A549 (cell line): ENCODE measurements around the gene CELF4. TPM values are rescaled to one million over a fixed set of nuclear protein-coding genes. Genes with fewer than 3 reads are reported as not detected.

Source experiments
- ATAC-seq, 2 experiments: fragments of 200-7000 bp in 1 of 2; fragments of >200 bp in 1 of 2; cut with Nextera tagmentation in 1 of 2; cut with Tn5 transposase in 1 of 2; 3 replicates each; pipeline versions ENCODE4 v1.8.0 to v1.9.1; 2018 to 2020; ENCODE audit warnings: mild to moderate bottlenecking in 1 of 2, moderate library complexity in 1 of 2
- CTCF ChIA-PET: fragments of 300-600 bp; sonication (Branson Sonifier 250); formaldehyde crosslinking; extraction: SDS; loops from one replicate; lab custom pipeline; 2021; ENCODE audit warnings: antibody characterized with exemption, inconsistent platforms; lab: Yijun Ruan, JAX
- POLR2A ChIA-PET: fragments of 350-600 bp; formaldehyde crosslinking; extraction: SDS; loops from one replicate; lab custom pipeline; 2021; ENCODE audit warnings: antibody characterized with exemption, inconsistent platforms; lab: Yijun Ruan, JAX
- DNase-seq, 2 experiments: peaks; one replicate each; pipeline versions ENCODE4 v3.0.0 to v3.0.0-alpha.2; 2011 to 2016; ENCODE audit warnings: low read depth in 1 of 2, low spot score in 1 of 2
- FAIRE-seq: peaks from 2 replicates; lab custom pipeline; 2011; peaks lifted over from hg19 to GRCh38; lab: Jason Lieb, UNC
- H3K27ac ChIP-seq, 2 experiments: fragments of >200 bp; sonication (Bioruptor Twin); formaldehyde crosslinking; 3 replicates each; pipeline ENCODE4 v1.5.1; 2016 to 2017
- H3K4me1 ChIP-seq: fragments of >200 bp; sonication (Bioruptor Twin); formaldehyde crosslinking; 3 replicates; pipeline ENCODE4 v1.6.1; 2016
- H3K4me2 ChIP-seq: fragments of >200 bp; sonication (Bioruptor Twin); formaldehyde crosslinking; 3 replicates; pipeline ENCODE4 v1.6.1; 2016
- H3K4me3 ChIP-seq: fragments of >200 bp; sonication (Bioruptor Twin); formaldehyde crosslinking; 3 replicates; pipeline ENCODE4 v1.5.1; 2016
- H3K9me3 ChIP-seq: fragments of >200 bp; sonication (Bioruptor Twin); formaldehyde crosslinking; 3 replicates; pipeline ENCODE4 v1.6.1; 2016
- CBX8 ChIP-seq: fragments of 200-600 bp; sonication (generic); IDR thresholded peaks from 2 replicates; pipeline ENCODE4 v1.6.1; 2016
- CEBPB ChIP-seq, 2 experiments: fragments of >200 bp in 1 of 2; sonication (Bioruptor Twin) in 1 of 2; formaldehyde crosslinking in 1 of 2; IDR thresholded peaks; 2 replicates each; pipeline ENCODE4 v1.6.1; 2012 to 2016
- EHF ChIP-seq: fragments of 250-450 bp; sonication (Bioruptor Pico); IDR thresholded peaks from 2 replicates; pipeline ENCODE4 v1.5.0; 2020; ENCODE audit warnings: mild to moderate bottlenecking
- EHMT2 ChIP-seq: fragments of 200-600 bp; sonication (generic); IDR thresholded peaks from 2 replicates; pipeline ENCODE4 v1.6.1; 2016; ENCODE audit warnings: antibody characterized with exemption, low read depth, mild to moderate bottlenecking, moderate library complexity
- FOSL2 ChIP-seq, 2 experiments: fragments of 450-650 bp in 1 of 2; fragments of >200 bp in 1 of 2; sonication (Bioruptor Twin) in 1 of 2; formaldehyde crosslinking; IDR thresholded peaks; 2 replicates each; pipeline versions ENCODE4 v1.5.0 to v1.6.1; 2016 to 2020; ENCODE audit warnings: mild to moderate bottlenecking in 1 of 2, moderate library complexity in 1 of 2
- FOXS1 ChIP-seq: fragments of 250-450 bp; sonication (Bioruptor Pico); IDR thresholded peaks from 2 replicates; pipeline ENCODE4 v1.5.0; 2020; ENCODE audit warnings: mild to moderate bottlenecking, moderate library complexity
- GATA3 ChIP-seq: IDR thresholded peaks from 2 replicates; pipeline ENCODE4 v1.6.1; 2012; ENCODE audit warnings: borderline replicate concordance
- HMGXB4 ChIP-seq: fragments of 250-450 bp; sonication (Bioruptor Pico); IDR thresholded peaks from 2 replicates; pipeline ENCODE4 v1.5.0; 2021; ENCODE audit warnings: mild to moderate bottlenecking, moderate library complexity, borderline replicate concordance
- JUNB ChIP-seq: fragments of >200 bp; sonication (Bioruptor Twin); formaldehyde crosslinking; IDR thresholded peaks from 2 replicates; pipeline ENCODE4 v1.6.1; 2016
- KDM5A ChIP-seq: fragments of 200-600 bp; sonication (generic); IDR thresholded peaks from 2 replicates; pipeline ENCODE4 v1.6.1; 2016; ENCODE audit warnings: antibody characterized with exemption, mild to moderate bottlenecking
- MAX ChIP-seq: IDR thresholded peaks from 2 replicates; pipeline ENCODE4 v1.6.1; 2012
- MAZ ChIP-seq: fragments of 150-350 bp; IDR thresholded peaks from 2 replicates; pipeline ENCODE4 v1.6.1; 2014; ENCODE audit warnings: antibody characterized with exemption, low read depth, low read length, borderline replicate concordance
- MYC ChIP-seq: IDR thresholded peaks from 2 replicates; pipeline ENCODE4 v1.6.1; 2012; ENCODE audit warnings: mild to moderate bottlenecking, inconsistent platforms, low read length, improper control_type of control experiment, borderline replicate concordance
- NFE2L2 ChIP-seq: fragments of 150-350 bp; conservative IDR thresholded peaks from 2 replicates; pipeline ENCODE4 v1.6.1; 2014; ENCODE audit warnings: low read length
- POLR2A ChIP-seq: IDR thresholded peaks from 2 replicates; pipeline ENCODE4 v1.6.1; 2012; ENCODE audit warnings: mild to moderate bottlenecking, low read length
- RAD21 ChIP-seq, 2 experiments: fragments of >200 bp in 1 of 2; sonication (Bioruptor Twin) in 1 of 2; formaldehyde crosslinking in 1 of 2; IDR thresholded peaks in 1 of 2; conservative IDR thresholded peaks in 1 of 2; 2 replicates in 1 of 2; 3 replicates in 1 of 2; pipeline ENCODE4 v1.6.1; 2012 to 2018; ENCODE audit warnings: inconsistent platforms in 1 of 2
- RARB ChIP-seq: fragments of 250-450 bp; sonication (Bioruptor Pico); IDR thresholded peaks from 2 replicates; pipeline ENCODE4 v1.8.0; 2021; ENCODE audit warnings: mild to moderate bottlenecking, moderate library complexity
- RCOR1 ChIP-seq: fragments of 150-350 bp; IDR thresholded peaks from 2 replicates; pipeline ENCODE4 v1.6.1; 2014; ENCODE audit warnings: antibody characterized with exemption, low read length, low read depth
- SREBF2 ChIP-seq: fragments of 450-650 bp; IDR thresholded peaks from 2 replicates; pipeline ENCODE4 v1.6.1; 2014; ENCODE audit warnings: mild to moderate bottlenecking, moderate library complexity
- TFCP2L1 ChIP-seq: fragments of 250-450 bp; sonication (Bioruptor Pico); IDR thresholded peaks from 2 replicates; pipeline ENCODE4 v1.5.0; 2021; ENCODE audit warnings: mild to moderate bottlenecking
- WGBS: methylation state at CpG from one replicate; pipeline ENCODE4 v1.1.6; 2017; ENCODE audit errors: missing lambda C conversion rate; 5-methylcytosine and 5-hydroxymethylcytosine counted together
- polyA plus RNA-seq, 4 experiments: library from polyadenylated mRNA; depleted of rRNA in 3 of 4; stranded (reverse); fragments of >200 nt; fragmentation: RNase III in 1 of 4; extraction: RNeasy Plus Mini Kit Qiagen cat#74134 plus additional on column Dnase treatment in 1 of 4; gene quantifications; 2 replicates in 3 of 4; 3 replicates in 1 of 4; pipeline ENCODE4 v1.2.3, GENCODE V29; 2011 to 2017

Gene CELF4
- polyA plus RNA-seq, 2 of the 4 experiments (the other 2 are of a cell fraction), result 0.08 TPM; not detected in 1

GRCh38 chr18:37419866-37420265 lies 145.7 kb downstream of the CELF4 start:
- H3K9me3 ChIP-seq, result no peaks in the 10 kb centered on the region
- H3K4me1 ChIP-seq, result no peaks in the 10 kb centered on the region
- no peak for TF ChIP-seq SREBF2
- TF ChIP-seq FOSL2 (IDR thresholded peaks at IDR 0.05), result no peak
- TF ChIP-seq FOSL2 (CRISPR knock-in tag; IDR thresholded peaks at IDR 0.05), result no peak
- no peak for TF ChIP-seq CBX8
- no peak for TF ChIP-seq KDM5A
- TF ChIP-seq EHMT2, result no peak
- no peak for TF ChIP-seq RCOR1
- TF ChIP-seq RARB (CRISPR knock-in tag), result no peak
- no peak for TF ChIP-seq HMGXB4 (CRISPR knock-in tag)
- TF ChIP-seq CEBPB (IDR thresholded peaks at IDR 0.05), result no peak
- TF ChIP-seq RAD21 (conservative IDR thresholded peaks at IDR 0.05 in 1 of 2, IDR thresholded peaks at IDR 0.05 in 1 of 2), result no peak
- TF ChIP-seq FOXS1 (CRISPR knock-in tag), result no peak
- no peak for TF ChIP-seq MYC
- TF ChIP-seq NFE2L2, result no peak
- no peak for TF ChIP-seq JUNB
- TF ChIP-seq MAZ, result no peak
- no peak for TF ChIP-seq MAX
- TF ChIP-seq, all 56 proteins: peak for 0
- Histone ChIP-seq H3K27ac (no peak overlapping the region), H3K4me2 (no peak overlapping the region), H3K4me3 (no peak overlapping the region)
- DNase-seq (no peak), FAIRE-seq (no peak), ATAC-seq (no peak)
- ChIA-PET POLR2A (no interaction called here), CTCF (no interaction called here)
- WGBS, result 48% methylated on average over 2 of the region's 7 CpGs

- ChIA-PET POLR2A (no interaction called here), CTCF (no interaction called here)
- no peak overlapping the region for H3K4me2 ChIP-seq
- H3K4me3 ChIP-seq, result no peak overlapping the region
- H3K4me1 ChIP-seq, result no peaks in the 10 kb centered on the region
- DNase-seq (peak in 1 of 2 experiments; percentile 42), ATAC-seq (peak in 1 of 2 experiments; percentile 50; a peak in 1 of 6 replicates), FAIRE-seq (no peak)
- no peak for TF ChIP-seq EHF (CRISPR knock-in tag)
- no peaks in the 10 kb centered on the region for H3K9me3 ChIP-seq
- H3K27ac ChIP-seq, result no peak overlapping the region
- 23% methylated on average over 4 of the region's 7 CpGs for WGBS
Observed at GRCh38 chr18:37419315-37419714, 146.3 kb downstream of the CELF4 start.

- 15% methylated on average over 1 of the region's 1 CpG for WGBS
- Histone ChIP-seq H3K4me2 (no peak overlapping the region), H3K4me3 (no peak overlapping the region), H3K27ac (no peak overlapping the region), H3K9me3 (no peaks in the 10 kb centered on the region), H3K4me1 (no peaks in the 10 kb centered on the region)
- no peak for ATAC-seq
- ChIA-PET CTCF (no interaction called here), POLR2A (no interaction called here)
- no peak for TF ChIP-seq TFCP2L1 (CRISPR knock-in tag)
- TF ChIP-seq HMGXB4 (CRISPR knock-in tag), result no peak
- no peak for TF ChIP-seq POLR2A
- no peak for TF ChIP-seq GATA3
- no peak for TF ChIP-seq MYC
- DNase-seq, result no peak
- no peak for FAIRE-seq
Observed at GRCh38 chr18:37414816-37415215, 150.8 kb downstream of the CELF4 start.
